ENCODE data around the gene CLK4.

Gene CLK4

DNA sequence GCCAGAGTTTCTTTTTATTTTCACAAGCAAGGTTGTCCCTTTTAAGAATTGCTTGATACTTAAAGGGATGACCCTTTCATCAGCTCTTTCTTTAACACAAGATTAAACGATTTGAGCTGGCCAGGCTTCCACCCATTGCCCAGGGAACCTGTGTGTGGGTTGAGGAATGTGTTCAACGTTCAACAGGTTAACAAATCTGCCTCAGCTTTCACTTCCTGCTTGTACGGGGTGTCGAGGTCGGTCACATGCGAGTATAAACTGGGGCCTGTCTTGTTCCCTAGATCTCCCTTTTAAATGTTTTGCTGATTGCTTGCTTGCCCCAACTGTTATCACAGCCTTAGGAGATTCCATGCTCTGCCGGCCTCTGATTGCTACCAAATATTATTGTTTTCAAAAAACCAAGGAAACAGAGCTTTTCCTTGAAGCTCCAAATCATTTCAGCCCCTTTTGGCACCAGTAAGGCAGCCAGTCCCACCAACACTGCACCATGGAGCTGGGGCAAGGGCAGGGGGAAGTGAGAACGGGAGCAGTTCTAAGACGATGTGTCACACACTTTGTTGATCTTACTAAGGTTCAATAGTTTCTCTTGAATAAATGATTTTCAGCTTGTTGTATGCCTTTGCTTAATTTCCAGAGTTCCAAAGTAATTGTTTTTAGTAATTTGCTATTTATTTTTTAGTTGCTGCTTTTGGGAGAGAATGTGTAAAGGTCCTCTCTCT is 10.7 kb upstream of the CLK4 start:
- no peak for DNase-seq (ENCODE audit: low read depth)

DNA sequence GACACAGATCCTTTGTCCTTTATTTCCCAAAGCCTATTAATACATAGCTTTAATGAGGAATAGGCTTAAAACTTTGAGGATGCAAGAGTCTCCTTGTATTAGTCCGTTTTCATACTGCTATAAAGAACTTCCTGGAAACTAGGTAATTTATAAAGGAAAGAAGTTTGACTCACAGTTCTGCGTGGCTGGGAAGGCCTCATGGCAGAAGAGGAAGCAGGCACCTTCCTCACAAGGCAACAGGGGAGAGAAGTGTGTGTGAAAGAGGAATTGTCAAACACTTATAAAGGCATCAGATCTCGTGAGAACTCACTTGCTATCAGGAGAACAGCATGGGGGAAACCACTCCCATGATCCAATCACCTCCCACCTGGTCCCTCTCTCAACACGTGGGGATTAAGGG is 5.4 kb upstream of the CLK4 start:
- DNase-seq (ENCODE audit: low read depth) = no peak

DNA sequence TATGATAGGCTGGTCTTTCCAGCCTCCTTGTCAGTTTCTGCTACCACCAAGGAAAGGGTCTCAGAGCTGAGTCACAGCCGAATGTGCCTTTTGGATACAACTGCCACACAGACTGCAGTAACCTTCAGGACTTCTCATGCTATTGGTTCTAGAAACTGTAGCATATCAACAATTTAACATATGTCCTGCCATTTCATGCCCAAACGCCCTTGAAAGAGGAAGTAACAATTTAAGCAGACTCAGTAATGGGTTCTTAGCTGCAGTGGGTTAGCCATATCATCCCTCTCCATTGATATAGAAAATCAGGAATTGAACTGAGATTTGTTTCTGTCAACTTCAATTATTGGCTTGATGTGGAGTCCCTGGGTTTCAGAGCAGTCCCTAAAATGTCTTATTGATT is 4.1 kb upstream of the CLK4 start:
- no peak for DNase-seq (ENCODE audit: low read depth)

DNA sequence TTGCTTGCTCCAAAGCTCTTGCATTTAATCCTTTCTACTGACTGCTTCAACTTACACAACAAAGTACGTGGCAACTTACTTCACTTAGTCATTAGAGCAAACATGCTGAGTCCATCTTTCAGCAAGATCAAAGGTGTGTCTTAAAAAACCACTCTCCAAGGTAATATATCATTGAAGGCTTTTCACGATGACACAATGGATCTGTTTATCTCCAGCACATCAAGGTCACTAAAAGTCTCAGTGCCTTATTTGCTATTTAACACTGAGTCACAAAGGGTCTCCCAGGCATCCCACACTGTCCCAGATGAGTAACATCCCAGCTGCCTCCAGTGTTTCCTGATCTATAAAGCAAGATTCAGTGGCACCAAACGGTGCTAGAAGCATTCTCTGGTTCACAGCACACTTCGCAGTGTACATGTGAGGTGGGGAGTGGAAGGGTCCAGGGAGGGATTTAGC is 3.7 kb upstream of the CLK4 start:
- DNase-seq (ENCODE audit: low read depth) = no peak

DNA sequence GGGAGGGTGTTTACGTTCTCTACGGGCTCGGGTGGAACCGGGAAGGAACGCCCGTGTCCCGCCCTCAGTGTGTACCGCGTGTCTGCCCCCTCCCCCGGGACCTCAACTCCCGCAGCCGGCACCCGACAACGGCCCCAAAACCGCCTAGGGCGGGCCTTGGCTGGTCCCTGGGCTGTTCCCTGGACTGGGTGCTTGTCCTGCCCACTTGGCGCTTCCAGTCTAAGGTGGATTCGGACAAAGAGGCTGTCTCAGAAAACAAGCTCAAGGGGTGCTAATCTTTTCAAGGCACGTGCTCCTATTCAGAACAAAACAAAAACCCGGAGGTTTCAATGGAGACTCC is 379 bp upstream of the CLK4 start:
- DNase-seq (ENCODE audit: low read depth) = no peak

DNA sequence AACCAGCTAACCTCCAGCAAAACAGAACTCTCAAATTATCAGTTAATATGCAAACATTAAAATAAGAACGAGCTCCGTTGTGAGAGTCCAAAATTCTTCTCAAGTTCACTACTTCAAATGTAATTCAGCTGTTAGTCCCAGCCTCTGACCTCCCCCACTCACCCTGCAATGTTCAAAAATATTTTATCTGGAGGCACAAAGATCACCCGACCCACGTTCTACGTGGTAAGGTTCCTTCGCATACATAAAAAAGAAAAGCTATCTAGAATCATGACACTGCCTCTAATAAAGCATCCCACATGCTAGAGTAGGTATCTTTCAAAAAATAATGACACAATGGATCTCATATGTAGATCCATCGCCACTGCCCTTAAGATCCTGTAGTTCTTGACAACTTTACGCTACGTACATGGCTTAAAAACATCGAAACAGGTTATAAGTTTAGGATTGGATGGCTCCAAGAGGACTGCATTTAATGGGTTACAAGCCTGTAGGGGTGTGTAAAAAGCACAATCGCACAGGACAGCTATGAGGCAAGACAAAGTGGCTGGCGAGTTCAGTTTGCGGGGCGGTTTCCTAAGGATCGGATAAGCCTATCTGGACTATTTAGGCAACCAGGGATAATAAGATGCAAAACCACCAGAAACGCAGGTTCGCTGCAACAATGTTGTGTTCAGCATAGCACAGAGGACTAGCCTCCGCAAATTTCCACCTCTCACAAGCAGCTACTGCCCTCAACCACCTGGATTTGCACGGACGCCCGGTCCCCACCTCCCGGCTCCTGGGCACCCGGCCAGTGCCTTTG is 969 bp downstream of the CLK4 start:
- no peak for DNase-seq (ENCODE audit: low read depth)

DNA sequence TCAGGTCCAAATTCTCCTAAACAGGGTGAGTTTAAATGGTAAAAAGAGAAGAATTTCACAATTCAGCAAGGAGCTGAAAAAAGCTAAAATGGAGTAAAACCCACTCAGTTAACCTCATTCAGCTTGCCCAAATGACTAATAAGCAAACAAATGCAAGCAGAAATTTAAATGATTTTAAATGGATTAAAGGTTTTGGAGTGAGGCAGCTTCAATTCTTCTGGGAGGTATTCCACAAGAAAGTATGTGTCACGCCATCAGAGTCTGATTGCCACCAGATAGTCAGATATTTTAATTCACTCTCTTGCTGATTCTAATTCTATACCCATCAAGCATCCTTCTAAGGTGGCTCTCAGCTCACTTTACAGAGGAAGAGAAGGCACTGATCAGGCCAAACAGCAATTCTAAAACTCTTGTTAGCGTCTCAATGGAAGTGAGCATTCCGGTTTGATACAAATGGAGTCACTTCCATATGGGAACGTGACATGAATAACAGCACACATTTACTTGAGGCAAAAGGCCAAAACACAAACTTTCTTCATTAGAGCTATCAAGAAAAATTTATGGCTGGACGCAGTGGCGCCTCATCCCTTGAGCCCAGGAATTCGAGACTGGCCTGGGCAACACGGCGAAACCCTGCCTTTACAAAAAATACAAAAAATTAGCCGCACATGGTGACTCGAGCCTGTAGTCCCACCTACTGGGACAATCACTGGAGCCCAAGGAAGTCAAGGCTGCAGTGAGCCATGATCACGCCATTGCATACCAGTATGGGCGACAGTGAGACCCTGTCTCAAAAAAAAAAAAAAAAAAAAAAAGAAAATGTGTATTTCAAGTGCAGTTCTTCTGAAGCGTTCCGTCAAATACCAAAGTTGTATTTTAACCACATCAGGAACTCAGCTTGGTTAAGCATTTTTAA is 2.0 kb downstream of the CLK4 start:
- DNase-seq (ENCODE audit: low read depth) = no peak

DNA sequence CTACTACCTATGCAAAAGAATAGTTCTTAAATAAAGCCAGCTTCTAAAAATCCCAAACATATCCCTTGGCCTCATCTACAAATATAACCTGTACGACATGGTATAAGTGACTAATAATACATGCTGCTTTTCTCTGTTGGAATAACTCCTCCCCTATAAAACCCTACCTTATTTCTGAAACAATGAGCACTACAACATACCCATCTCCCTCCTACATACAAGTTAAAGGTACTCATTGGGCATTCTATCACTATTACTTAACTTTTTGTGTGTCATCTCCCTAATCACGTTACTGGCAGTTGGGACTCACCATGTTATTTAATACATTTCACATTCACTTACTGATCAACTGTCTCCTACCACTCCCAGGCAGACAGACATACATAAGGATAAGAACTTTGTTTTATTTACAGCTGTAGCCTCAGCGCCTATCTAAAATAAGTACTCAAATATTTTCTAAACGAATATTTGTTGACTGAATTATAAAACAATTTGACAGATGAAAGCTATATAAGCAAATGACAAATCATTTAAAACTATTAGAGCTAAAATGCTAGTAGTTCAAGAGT is 4.1 kb downstream of the CLK4 start:
- no peak for DNase-seq (ENCODE audit: low read depth)

DNA sequence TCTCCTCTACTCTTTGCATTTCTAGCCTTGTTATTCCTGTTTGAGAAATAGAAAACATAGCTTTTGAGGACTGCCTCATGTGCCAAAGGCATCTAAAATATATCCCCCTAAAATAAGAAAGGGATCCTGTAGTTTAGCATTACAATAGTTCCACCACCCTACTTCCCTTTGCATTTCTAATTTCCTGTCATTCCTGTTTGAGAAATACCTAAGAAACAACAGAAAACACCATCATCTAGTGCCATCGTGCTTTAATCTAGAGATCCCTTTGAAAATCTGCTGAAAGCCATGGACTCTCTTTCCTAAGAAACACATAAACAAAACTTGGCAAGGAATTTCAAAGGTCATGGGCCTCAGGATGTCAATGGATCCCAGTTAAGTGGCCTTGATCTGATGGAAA is 7.5 kb downstream of the CLK4 start:
- no peak for DNase-seq (ENCODE audit: low read depth)

DNA sequence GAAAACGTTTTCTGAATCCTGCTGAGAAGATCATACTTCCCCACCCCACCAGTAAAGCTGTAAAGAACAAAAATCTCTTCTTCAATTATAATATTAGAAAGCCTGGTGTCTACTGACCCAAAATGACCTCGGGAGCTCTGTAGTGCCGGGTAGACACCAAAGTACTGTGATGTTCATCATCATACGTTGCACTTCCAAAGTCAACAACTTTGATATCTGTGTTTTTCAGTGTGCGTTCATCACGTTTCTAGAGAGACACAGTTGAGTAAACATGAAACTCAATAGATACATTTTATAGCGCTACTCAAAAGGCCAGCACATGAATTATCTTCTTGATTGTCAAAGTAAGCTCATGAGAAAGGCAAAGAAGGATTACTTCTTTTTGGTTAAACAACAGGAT is 14.6 kb downstream of the CLK4 start:
- no peak for DNase-seq (ENCODE audit: low read depth)

DNA sequence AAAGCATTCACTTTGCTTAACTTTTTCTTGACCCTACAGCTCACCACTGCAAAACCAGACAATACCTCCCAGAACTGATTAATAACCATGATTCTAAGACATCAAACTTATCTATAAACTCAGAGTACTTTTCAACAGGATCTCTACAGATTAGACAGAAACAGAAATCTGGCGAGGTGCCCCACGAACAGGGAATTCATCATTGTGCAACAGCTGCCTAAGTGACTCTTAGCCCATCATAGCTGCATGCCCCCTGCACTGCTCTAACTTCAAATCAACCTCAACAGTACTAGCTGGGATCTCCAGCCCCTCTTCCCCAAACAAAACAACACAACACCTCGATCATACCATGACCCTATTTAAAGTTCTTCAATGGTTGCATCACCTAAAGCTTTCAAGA is 20.6 kb downstream of the CLK4 start:
- no peak for DNase-seq (ENCODE audit: low read depth)

DNA sequence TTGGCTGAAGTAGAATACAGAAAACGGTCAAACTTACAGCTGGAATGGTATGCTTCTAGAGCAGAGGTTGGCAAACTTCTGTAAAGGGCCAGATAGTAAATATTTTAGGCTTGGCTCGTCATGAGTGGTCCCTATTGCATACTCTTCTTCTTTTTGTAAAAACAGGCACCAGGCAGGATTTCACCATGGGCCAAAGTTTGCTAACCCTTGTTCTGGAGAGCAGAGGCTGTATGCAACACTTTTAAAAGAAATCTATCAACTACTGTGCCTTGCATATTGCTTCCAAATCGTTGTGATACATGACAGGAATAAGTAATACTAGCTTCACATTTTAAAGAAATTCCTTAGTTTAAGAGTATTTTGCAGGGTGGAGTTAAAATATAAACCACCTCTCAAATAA is 21.1 kb downstream of the CLK4 start:
- DNase-seq (ENCODE audit: low read depth) = no peak

DNA sequence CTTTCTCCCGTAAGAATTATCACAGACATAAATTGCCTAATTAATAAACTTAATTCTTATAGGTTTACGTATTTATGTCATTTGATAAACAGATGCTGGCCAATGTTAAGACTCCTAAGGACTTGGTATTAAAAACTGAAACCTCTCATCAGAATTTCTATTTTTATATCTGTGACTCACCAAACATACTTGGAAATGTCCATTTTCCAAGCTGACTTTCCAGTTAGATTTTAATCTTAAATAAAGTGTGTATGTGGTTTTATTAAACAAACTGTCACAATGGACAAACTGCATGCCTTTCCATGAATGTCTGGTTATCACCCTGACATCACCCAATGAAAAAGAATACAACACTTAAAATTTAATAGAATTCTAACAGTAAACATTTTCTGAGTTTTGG is 24.1 kb downstream of the CLK4 start:
- DNase-seq (ENCODE audit: low read depth) = no peak

DNA sequence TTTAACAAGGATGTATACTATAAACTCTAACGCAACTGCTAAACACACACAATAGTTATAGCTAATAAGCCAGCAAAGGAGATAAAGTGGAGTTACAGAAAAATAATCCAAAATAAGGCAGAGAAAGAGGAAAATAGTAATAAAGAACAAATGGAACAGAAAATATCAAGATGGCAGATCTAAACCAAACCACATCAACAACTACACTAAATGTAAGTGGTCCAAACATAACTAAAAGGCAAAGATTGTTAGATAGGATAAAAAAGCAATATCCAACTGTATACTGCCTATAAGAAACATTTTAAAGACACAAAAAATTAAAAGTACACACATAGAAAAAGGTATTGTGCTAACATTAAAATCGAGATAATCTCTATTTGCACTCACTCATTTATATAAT is 31.1 kb downstream of the CLK4 start:
- DNase-seq (ENCODE audit: low read depth) = no peak

DNA sequence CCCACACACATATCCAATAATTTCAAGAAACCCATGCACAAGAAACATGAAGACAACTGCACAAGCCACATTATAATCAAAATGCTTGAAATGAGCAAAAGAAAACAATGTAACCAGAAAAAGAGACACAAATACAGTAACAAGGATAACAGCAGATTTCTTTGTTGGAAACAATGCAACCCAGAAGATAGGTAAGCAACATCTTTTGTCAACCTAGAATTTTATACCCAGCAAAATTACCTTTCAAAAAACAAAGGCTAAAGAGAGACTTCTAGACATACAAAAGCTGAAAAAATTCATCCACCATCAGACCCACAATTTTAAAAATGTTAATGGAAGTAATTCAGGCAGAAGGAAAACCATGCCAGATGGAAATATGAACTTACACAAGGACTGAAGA is 31.7 kb downstream of the CLK4 start:
- DNase-seq (ENCODE audit: low read depth) = no peak

DNA sequence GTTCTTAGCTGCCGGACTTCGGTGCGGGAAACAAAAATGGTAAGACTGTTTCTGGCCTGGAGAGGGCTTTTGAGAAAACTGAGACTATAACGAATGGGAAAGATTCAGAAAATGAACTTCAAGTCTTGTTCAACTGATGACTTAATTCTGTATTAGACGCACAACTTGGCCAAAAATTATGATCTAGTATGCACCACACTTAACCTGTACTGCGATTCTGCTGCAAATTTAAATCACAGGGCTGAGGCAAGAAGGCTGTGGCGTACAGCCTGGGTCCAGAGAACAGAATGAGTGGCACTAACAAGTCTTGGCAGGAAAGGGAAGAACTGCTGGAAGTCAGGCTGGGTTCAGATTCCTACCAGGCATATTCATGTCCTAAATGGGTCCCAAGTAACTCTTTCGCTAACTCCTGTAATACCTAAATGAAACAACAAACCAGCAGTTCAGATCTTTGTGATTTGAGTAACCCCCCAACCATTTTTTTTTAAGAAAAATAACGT is 35.9 kb downstream of the CLK4 start:
- no peak for DNase-seq (ENCODE audit: low read depth)

DNA sequence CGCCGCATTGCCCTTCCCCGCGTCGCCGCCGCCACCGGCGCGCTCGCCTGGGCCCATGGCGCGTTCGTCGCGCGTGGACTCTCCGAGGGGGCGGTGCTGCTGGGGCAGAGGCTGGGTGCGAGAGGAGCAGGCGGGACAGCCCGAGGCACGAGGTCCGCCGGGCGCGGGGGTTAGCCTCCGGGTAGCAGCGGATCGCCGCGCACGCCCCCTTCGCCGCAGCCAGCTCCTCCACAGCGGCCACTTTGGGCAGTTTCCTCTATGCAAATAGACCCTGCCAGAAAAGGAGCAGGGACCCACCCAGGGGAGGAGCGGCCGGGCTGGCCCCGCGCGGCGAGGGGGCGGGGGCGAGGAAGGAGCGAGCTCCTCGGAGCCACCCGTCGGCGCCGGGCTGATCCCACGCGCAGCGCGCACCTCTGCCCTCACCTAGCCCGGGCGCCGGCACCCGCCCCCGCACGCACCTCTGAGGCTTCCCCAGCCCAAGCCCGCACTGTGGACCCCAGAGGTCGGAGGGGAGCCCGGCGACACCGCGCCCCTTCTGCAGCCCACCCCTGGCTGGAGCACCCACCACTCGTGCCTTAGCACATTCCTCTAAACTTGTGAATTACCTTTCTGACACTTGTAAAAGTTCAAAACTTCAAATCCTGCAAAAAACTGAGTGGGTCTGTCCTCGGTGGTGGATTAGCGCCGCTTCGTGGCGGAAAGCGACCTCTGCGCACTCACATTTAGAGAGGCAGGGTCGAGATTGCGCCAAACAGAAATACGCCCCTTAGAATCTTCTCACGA is 36.5 kb downstream of the CLK4 start, which contains the start of gene COL23A1:
Gene COL23A1 (minus strand): TSS at position 253 of the 783 bp plus-strand sequence.
- no peak for DNase-seq (ENCODE audit: low read depth)

DNA sequence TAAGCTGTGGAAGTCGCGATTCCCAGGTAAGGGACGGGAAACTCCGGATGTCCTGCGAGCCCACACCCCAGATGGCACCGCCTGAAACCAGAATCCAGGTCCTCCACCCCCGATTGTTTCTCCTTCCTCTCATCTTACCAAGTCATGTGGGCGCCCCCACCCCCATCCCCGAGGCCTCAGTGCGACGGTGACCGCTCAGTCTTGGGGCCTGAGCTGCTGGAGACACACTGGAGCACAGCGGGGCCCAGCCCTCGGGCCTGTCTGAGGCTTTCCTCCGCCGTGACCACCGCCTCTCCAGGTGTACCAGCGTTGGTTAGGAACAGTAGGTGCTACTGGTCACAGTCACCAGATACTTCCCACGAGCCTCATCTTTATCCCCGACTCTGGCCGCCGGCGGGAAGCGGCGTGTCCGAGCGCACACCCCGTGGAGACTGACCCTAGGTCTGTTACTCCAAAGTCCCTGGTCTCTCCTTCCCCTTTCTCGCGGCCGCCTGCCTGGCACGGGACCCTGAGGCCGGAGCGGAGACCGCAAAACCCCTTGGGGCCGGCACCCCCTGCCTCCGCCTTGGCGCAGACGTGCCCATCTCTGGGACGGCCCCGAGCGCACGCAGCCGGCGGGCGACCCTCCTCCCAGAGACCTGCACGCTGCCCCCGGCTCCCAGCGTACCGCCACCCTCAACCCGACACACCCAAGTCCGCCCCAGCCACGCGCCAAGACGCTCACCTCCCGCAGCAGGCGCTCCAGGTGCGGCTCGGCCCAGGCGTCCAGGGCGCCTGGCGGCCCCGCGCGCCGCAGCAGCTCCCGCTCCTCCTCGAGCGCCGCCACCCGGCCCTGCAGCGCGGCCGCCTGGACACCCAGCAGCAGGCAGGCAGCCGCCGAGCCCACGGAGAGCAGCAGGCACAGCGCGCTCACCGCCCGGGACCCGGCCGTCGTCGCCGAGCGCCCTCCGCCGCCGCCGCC is 37.4 kb downstream of the CLK4 start:
- DNase-seq (ENCODE audit: low read depth) = no peak

DNA sequence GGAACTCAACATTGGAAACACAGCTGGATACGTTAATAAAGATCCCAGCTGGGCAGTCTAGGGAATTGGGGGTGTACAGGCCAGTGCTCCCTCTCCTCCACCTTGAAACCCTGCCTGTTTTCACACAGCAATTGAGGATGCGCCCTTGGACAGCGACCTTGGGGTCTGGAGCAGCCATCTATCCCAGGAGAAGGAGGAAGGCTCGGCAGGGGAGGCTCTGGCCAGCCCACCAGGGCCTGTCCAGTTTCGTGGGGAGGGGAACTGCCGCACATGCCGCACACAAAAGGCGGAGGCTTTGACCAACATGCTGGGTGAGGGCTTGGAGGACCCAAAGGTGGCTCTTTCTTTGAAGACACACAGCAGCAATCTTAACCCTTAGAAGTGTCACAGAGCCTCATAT is 38.1 kb downstream of the CLK4 start:
- no peak for DNase-seq (ENCODE audit: low read depth)

Measured in activated T-cell treated with anti-CD3 and anti-CD28 coated beads for 24 hours (primary cell).